Stimulated activated CD4-positive, alpha-beta T cell treated with anti-CD3 and anti-CD28 coated beads, Interleukin-4, amount 100 ng/mL, for 48 hours (primary cell): ENCODE results near the gene ACSF3.
A peak's percentile ranks its signal among the peaks of the same experiment; 100 is the strongest.

Experiments used
- DNase-seq, 2 donors: peaks; one replicate each; pipeline ENCODE4 v3.0.0-alpha.2; 2020; ENCODE audit warnings: low read depth in 2 of 2

ACSF3 gene

GRCh38 chr16:89094880-89095258, 1.2 kb downstream of the ACSF3 start:
- no peak for DNase-seq

GRCh38 chr16:89095491-89095951, 1.9 kb downstream of the ACSF3 start:
- no peak for DNase-seq

GRCh38 chr16:89096042-89096717, 2.5 kb downstream of the ACSF3 start:
- no peak for DNase-seq

- DNase-seq: peak; percentile 42 to 44
Measured at GRCh38 chr16:89096768-89097391, 3.2 kb downstream of the ACSF3 start.

- DNase-seq: no peak
Measured at GRCh38 chr16:89097392-89097772, 3.7 kb downstream of the ACSF3 start.

- DNase-seq: no peak
Measured at GRCh38 chr16:89098767-89099430, 5.2 kb downstream of the ACSF3 start.

- DNase-seq: no peak
Measured at GRCh38 chr16:89099905-89100304, 6.3 kb downstream of the ACSF3 start.

GRCh38 chr16:89100601-89101302, 7.1 kb downstream of the ACSF3 start:
- no peak for DNase-seq

- no peak for DNase-seq
Measured at GRCh38 chr16:89101303-89102040, 7.8 kb downstream of the ACSF3 start.

GRCh38 chr16:89102041-89102471, 8.4 kb downstream of the ACSF3 start:
- DNase-seq: no peak

GRCh38 chr16:89102481-89103073, 8.9 kb downstream of the ACSF3 start:
- no peak for DNase-seq

- no peak for DNase-seq
Measured at GRCh38 chr16:89103156-89103555, 9.5 kb downstream of the ACSF3 start.

GRCh38 chr16:89103781-89104180, 10.1 kb downstream of the ACSF3 start:
- no peak for DNase-seq

- DNase-seq: no peak
Measured at GRCh38 chr16:89104303-89104702, 10.7 kb downstream of the ACSF3 start.

GRCh38 chr16:89104930-89105571, 11.4 kb downstream of the ACSF3 start:
- no peak for DNase-seq

GRCh38 chr16:89105599-89106151, 12.0 kb downstream of the ACSF3 start:
- DNase-seq: no peak

- DNase-seq: no peak
Measured at GRCh38 chr16:89106533-89107202, 13.0 kb downstream of the ACSF3 start.

- DNase-seq: no peak
Measured at GRCh38 chr16:89107203-89107582, 13.5 kb downstream of the ACSF3 start.

- no peak for DNase-seq
Measured at GRCh38 chr16:89108416-89108815, 14.8 kb downstream of the ACSF3 start.

- no peak for DNase-seq
Measured at GRCh38 chr16:89110641-89111040, 17.0 kb downstream of the ACSF3 start.
